ENCODE data around the gene IL36G. TPM values are rescaled to one million over a fixed set of nuclear protein-coding genes. Genes with fewer than 3 reads are reported as not detected.

IL36G gene
- total RNA-seq, 4 donors from 2014 or later, result 7.3 to 223 (median 7.7) TPM; not detected in 1

GRCh38 chr2:112946086-112946485 lies 31.7 kb upstream of the IL36G start:
- H3K36me3 ChIP-seq, result no peaks in the 10 kb centered on the region
- peaks cover 0 to 9% (median 0%) of the 10 kb centered on the region in 4 donors for H3K27me3 ChIP-seq
- H3K4me1 ChIP-seq, result no peaks in the 10 kb centered on the region
- no peak for DNase-seq
- TF ChIP-seq CTCF (IDR thresholded peaks at IDR 0.05), result no peak
- TF ChIP-seq POLR2A (IDR thresholded peaks at IDR 0.05), result no peak
- WGBS, 2 donors, result 76 to 83% methylated on average over 2 of the region's 2 CpGs
- no peak overlapping the region for H3K27ac ChIP-seq
- intact Hi-C loops (cut with DNase I), result loop anchor here (10.0 kb wide), 1 partner anchor 341 kb away; no protein-coding TSS in a partner anchor
- H3K4me3 ChIP-seq, result no peak overlapping the region
- H3K9me3 ChIP-seq, result peaks cover 0 to 10% (median 0%) of the 10 kb centered on the region in 3 donors

- peaks cover 0 to 9% (median 0%) of the 10 kb centered on the region in 4 donors for H3K27me3 ChIP-seq
- TF ChIP-seq CTCF (IDR thresholded peaks at IDR 0.05), result no peak
- TF ChIP-seq POLR2A (IDR thresholded peaks at IDR 0.05), result no peak
- WGBS, 2 donors, result 24 to 25% methylated on average over 2 of the region's 2 CpGs
- H3K4me3 ChIP-seq, result no peak overlapping the region
- peaks cover 0 to 10% (median 0%) of the 10 kb centered on the region in 3 donors for H3K9me3 ChIP-seq
- H3K4me1 ChIP-seq, result no peaks in the 10 kb centered on the region
- H3K36me3 ChIP-seq, result no peaks in the 10 kb centered on the region
- DNase-seq, result no peak
- H3K27ac ChIP-seq, result no peak overlapping the region
- intact Hi-C loops (cut with DNase I), result loop anchor here (10.0 kb wide), 1 partner anchor 343 kb away; no protein-coding TSS in a partner anchor
Measured at GRCh38 chr2:112947374-112947773, 30.4 kb upstream of the IL36G start.

GRCh38 chr2:112949456-112949855 lies 28.4 kb upstream of the IL36G start:
- Histone ChIP-seq H3K27ac (no peak overlapping the region), H3K4me3 (no peak overlapping the region), H3K9me3 (peaks cover 0 to 10% (median 0%) of the 10 kb centered on the region in 3 donors), H3K4me1 (peaks cover 0 to 9% (median 0%) of the 10 kb centered on the region in 3 donors), H3K27me3 (peaks cover 0 to 9% (median 0%) of the 10 kb centered on the region in 4 donors), H3K36me3 (no peaks in the 10 kb centered on the region)
- no peak for DNase-seq
- TF ChIP-seq POLR2A (IDR thresholded peaks at IDR 0.05), result no peak
- TF ChIP-seq CTCF (IDR thresholded peaks at IDR 0.05), result no peak
- intact Hi-C loops (cut with DNase I), result loop anchor here (10.0 kb wide), 1 partner anchor 345 kb away; no protein-coding TSS in a partner anchor
- WGBS, 2 donors, result 68 to 70% methylated on average over 8 of the region's 8 CpGs

GRCh38 chr2:112954364-112954763 lies 23.4 kb upstream of the IL36G start:
- 61 to 64% methylated on average over 7 of the region's 7 CpGs for whole genome bisulfite sequencing, 2 donors
- no peaks in the 10 kb centered on the region for H3K36me3 ChIP-seq

More at GRCh38 chr2:112954364-112954763, 23.4 kb upstream of the IL36G start:
- Histone ChIP-seq H3K27me3 (peaks cover 0 to 17% (median 0%) of the 10 kb centered on the region in 4 donors), H3K9me3 (no peaks in the 10 kb centered on the region), H3K27ac (no peak overlapping the region), H3K4me3 (no peak overlapping the region), H3K4me1 (peaks cover 0 to 17% (median 0%) of the 10 kb centered on the region in 3 donors)
- DNase-seq, result no peak
- intact Hi-C loops (cut with DNase I), result no loop called here
- TF ChIP-seq POLR2A (IDR thresholded peaks at IDR 0.05), result no peak
- TF ChIP-seq CTCF (IDR thresholded peaks at IDR 0.05), result no peak
